Measurements from ENCODE around the gene HNRNPR.

DNA sequence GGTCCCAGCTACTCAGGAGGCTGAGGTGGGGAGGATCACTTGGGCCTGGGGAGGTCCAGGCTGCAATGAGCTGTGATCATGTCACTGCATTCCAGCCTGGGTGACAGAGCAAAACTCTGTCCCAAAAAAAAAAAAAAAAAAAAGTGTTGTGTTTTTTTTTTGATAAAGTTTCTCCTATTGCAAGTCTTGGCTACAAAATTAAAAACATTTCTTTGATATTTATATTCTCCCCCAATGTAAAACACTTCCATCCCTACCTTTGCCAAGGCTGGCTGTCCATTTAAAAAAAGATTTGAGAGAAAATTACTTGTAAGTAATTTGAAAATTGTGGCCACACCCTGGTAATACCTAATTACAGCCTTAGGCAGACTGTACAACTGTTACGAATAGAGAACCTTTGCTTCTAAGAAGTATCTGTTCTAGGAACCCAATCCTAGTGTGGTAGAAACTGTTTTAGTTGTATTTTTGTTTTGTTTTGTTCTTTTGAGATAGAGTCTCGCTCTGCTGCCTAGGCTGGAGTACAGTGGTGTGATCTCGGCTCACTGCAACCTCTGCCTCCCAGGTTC is 14.3 kb upstream of the HNRNPR start:
- TF ChIP-seq, protein P1, sequence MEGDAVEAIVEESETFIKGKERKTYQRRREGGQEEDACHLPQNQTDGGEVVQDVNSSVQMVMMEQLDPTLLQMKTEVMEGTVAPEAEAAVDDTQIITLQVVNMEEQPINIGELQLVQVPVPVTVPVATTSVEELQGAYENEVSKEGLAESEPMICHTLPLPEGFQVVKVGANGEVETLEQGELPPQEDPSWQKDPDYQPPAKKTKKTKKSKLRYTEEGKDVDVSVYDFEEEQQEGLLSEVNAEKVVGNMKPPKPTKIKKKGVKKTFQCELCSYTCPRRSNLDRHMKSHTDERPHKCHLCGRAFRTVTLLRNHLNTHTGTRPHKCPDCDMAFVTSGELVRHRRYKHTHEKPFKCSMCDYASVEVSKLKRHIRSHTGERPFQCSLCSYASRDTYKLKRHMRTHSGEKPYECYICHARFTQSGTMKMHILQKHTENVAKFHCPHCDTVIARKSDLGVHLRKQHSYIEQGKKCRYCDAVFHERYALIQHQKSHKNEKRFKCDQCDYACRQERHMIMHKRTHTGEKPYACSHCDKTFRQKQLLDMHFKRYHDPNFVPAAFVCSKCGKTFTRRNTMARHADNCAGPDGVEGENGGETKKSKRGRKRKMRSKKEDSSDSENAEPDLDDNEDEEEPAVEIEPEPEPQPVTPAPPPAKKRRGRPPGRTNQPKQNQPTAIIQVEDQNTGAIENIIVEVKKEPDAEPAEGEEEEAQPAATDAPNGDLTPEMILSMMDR (IDR thresholded peaks at IDR 0.05): no peak
- no peak for TF ChIP-seq POLR2A (IDR thresholded peaks at IDR 0.05)

Measured in esophagus squamous epithelium (tissue), 4 donors.